Prostate gland (tissue), 2 donors: ENCODE measurements around the gene DGKZ.

ENCODE experiments used
- CTCF ChIP-seq, 4 experiments: fragments of 200-600 bp in 2 of 4; fragments of 450-650 bp in 2 of 4; sonication (generic) in 2 of 4; IDR thresholded peaks; 1 replicate in 3 of 4; 2 replicates in 1 of 4; pipeline ENCODE4 v1.5.1; 2016 to 2019; ENCODE audit warnings: antibody characterized with exemption in 4 of 4, mild to moderate bottlenecking in 2 of 4, moderate library complexity in 2 of 4
- POLR2A ChIP-seq: fragments of 450-650 bp; IDR thresholded peaks from one replicate; pipeline ENCODE4 v1.6.1; 2016; ENCODE audit warnings: antibody characterized with exemption, mild to moderate bottlenecking

GRCh38 chr11:46383404-46383758 lies 36.1 kb downstream of the DGKZ start:
- TF ChIP-seq POLR2A (no peak), CTCF (IDR thresholded peaks at IDR 0.05) (no peak)
